Gastrocnemius medialis (tissue), 4 donors: Measurements from ENCODE around the gene TRH. TPM values are rescaled to one million over a fixed set of nuclear protein-coding genes. Genes with fewer than 3 reads are reported as not detected.

ENCODE experiments used
- ATAC-seq, 2 donors: fragments of 150-250 bp; one replicate each; pipeline ENCODE4 v1.9.1; 2016
- DNase-seq, 2 donors: peaks; one replicate each; pipeline ENCODE4 v3.0.0-alpha.2; 2019
- H3K27ac ChIP-seq, 4 donors: fragments of 200-600 bp; sonication (generic); 1 replicate in 1 of 4; 2 replicates in 3 of 4; pipeline ENCODE4 v1.5.1; 2016 to 2018; ENCODE audit warnings: mild to moderate bottlenecking in 2 of 4, moderate library complexity in 1 of 4
- H3K27me3 ChIP-seq, 3 donors: fragments of 200-600 bp; sonication (generic) in 2 of 3; 1 replicate in 1 of 3; 2 replicates in 2 of 3; pipeline versions ENCODE4 v1.5.1 to v1.6.0; 2016 to 2019; ENCODE audit warnings: mild to moderate bottlenecking in 1 of 3, moderate library complexity in 1 of 3
- H3K36me3 ChIP-seq, 2 donors: fragments of 200-600 bp; sonication (generic) in 1 of 2; one replicate each; pipeline ENCODE4 v1.5.1; 2017 to 2018
- H3K4me1 ChIP-seq, 2 donors: fragments of 200-600 bp; sonication (generic) in 1 of 2; one replicate each; pipeline ENCODE4 v1.5.1; 2016 to 2017; ENCODE audit warnings: mild to moderate bottlenecking in 2 of 2
- H3K4me3 ChIP-seq, 4 donors: fragments of 200-600 bp; sonication (generic) in 3 of 4; 1 replicate in 1 of 4; 2 replicates in 3 of 4; pipeline ENCODE4 v1.5.1; 2016 to 2019; ENCODE audit warnings: mild to moderate bottlenecking in 2 of 4
- H3K9me3 ChIP-seq, 3 donors: fragments of 200-600 bp; sonication (generic) in 2 of 3; 1 replicate in 1 of 3; 2 replicates in 2 of 3; pipeline ENCODE4 v1.5.1; 2016 to 2019
- POLR2A ChIP-seq, 2 donors: fragments of 450-650 bp; IDR thresholded peaks; one replicate each; pipeline ENCODE4 v1.6.1; 2017; ENCODE audit warnings: antibody characterized with exemption in 2 of 2, mild to moderate bottlenecking in 2 of 2, moderate library complexity in 2 of 2
- in situ Hi-C, 4 donors: fragments of 200-750 bp; cut with MboI; loops; one replicate each; pipeline versions ENCODE4 v1.15.0 to v1.8.0; 2017; ENCODE audit warnings: low sequenced_read_pairs in 4 of 4
- intact Hi-C: fragments of 100-400 bp; cut with DNase I; formaldehyde crosslinking; loops from one replicate; pipeline ENCODE4 v1.15.1; 2023; ENCODE audit warnings: low total_unique reads
- total RNA-seq, 4 donors: library from RNA; depleted of rRNA; stranded (reverse); fragments of >200 nt; gene quantifications; one replicate each; pipeline versions ENCODE4 v1.1.0 to v1.2.3, GENCODE V29; 2016
- TF ChIP-seq, protein P1 (sequence below), 5 experiments: fragments of 450-650 bp in 3 of 5; fragments of 200-600 bp in 2 of 5; sonication (generic) in 2 of 5; IDR thresholded peaks in 4 of 5; conservative IDR thresholded peaks in 1 of 5; 1 replicate in 4 of 5; 2 replicates in 1 of 5; pipeline ENCODE4 v1.5.1; 2016 to 2019; ENCODE audit warnings: antibody characterized with exemption in 5 of 5, mild to moderate bottlenecking in 3 of 5, moderate library complexity in 3 of 5

TRH gene
- total RNA-seq, 4 donors from 2014 or later: not detected

GRCh38 chr3:129947538-129948240, 26.8 kb upstream of the TRH start:
- H3K9me3 ChIP-seq: no peaks in the 10 kb centered on the region
- intact Hi-C loops: loop anchor here (10.0 kb wide), 1 partner anchor 157 kb away; no protein-coding TSS in a partner anchor
- H3K36me3 ChIP-seq: no peaks in the 10 kb centered on the region
- TF ChIP-seq POLR2A (IDR thresholded peaks at IDR 0.05): no peak
- TF ChIP-seq, protein P1, sequence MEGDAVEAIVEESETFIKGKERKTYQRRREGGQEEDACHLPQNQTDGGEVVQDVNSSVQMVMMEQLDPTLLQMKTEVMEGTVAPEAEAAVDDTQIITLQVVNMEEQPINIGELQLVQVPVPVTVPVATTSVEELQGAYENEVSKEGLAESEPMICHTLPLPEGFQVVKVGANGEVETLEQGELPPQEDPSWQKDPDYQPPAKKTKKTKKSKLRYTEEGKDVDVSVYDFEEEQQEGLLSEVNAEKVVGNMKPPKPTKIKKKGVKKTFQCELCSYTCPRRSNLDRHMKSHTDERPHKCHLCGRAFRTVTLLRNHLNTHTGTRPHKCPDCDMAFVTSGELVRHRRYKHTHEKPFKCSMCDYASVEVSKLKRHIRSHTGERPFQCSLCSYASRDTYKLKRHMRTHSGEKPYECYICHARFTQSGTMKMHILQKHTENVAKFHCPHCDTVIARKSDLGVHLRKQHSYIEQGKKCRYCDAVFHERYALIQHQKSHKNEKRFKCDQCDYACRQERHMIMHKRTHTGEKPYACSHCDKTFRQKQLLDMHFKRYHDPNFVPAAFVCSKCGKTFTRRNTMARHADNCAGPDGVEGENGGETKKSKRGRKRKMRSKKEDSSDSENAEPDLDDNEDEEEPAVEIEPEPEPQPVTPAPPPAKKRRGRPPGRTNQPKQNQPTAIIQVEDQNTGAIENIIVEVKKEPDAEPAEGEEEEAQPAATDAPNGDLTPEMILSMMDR (IDR thresholded peaks at IDR 0.05 in 4 of 5, conservative IDR thresholded peaks at IDR 0.05 in 1 of 5): no peak
- H3K4me3 ChIP-seq: no peak overlapping the region
- in situ Hi-C loops: loop anchor here in 3 of 4 donors (25.0 kb wide), 1 partner anchor 460 kb away; no protein-coding TSS in a partner anchor
- DNase-seq: no peak
- ATAC-seq: no peak
- no peak overlapping the region for H3K27ac ChIP-seq
- H3K4me1 ChIP-seq: no peaks in the 10 kb centered on the region
- H3K27me3 ChIP-seq: peaks cover 0 to 4% (median 0%) of the 10 kb centered on the region in 3 donors

GRCh38 chr3:129950318-129951046, 24.0 kb upstream of the TRH start:
- H3K36me3 ChIP-seq: no peaks in the 10 kb centered on the region
- H3K4me3 ChIP-seq: no peak overlapping the region
- in situ Hi-C loops: no loop called here
- H3K27me3 ChIP-seq: peaks cover 0 to 4% (median 0%) of the 10 kb centered on the region in 3 donors
- intact Hi-C loops: no loop called here
- no peak for DNase-seq
- no peaks in the 10 kb centered on the region for H3K9me3 ChIP-seq
- ATAC-seq: no peak
- TF ChIP-seq, protein P1 (IDR thresholded peaks at IDR 0.05 in 4 of 5, conservative IDR thresholded peaks at IDR 0.05 in 1 of 5): no peak
- no peak for TF ChIP-seq POLR2A (IDR thresholded peaks at IDR 0.05)
- H3K4me1 ChIP-seq: no peaks in the 10 kb centered on the region
- no peak overlapping the region for H3K27ac ChIP-seq

GRCh38 chr3:129952556-129953355, 21.8 kb upstream of the TRH start:
- Histone ChIP-seq H3K9me3 (no peaks in the 10 kb centered on the region), H3K27me3 (no peaks in the 10 kb centered on the region), H3K36me3 (no peaks in the 10 kb centered on the region), H3K27ac (no peak overlapping the region), H3K4me3 (no peak overlapping the region), H3K4me1 (no peaks in the 10 kb centered on the region)
- DNase-seq: no peak
- no peak for TF ChIP-seq POLR2A (IDR thresholded peaks at IDR 0.05)
- TF ChIP-seq, protein P1 (IDR thresholded peaks at IDR 0.05 in 4 of 5, conservative IDR thresholded peaks at IDR 0.05 in 1 of 5): no peak
- intact Hi-C loops: no loop called here
- no peak for ATAC-seq
- in situ Hi-C loops: no loop called here

DNA sequence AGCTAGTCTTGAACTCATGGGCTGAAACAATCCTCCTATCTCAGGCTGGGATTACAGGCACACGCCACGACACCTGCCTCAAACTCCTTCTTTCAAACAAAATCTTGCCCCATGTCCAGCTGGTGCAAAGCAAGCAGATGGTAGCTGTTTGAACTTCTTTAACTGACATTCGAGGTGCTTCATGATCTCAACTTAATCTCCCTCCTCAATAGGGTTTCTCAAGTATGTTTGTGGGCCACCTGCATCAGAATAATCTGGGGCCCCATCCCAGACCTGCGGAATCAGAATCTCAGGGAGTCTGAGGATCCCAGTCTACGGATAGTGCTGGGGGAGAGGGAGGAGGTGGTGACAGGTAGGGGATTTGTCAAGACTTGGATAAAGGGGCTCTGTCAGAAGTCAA, 20.9 kb upstream of the TRH start:
- in situ Hi-C loops: no loop called here
- H3K27me3 ChIP-seq: no peaks in the 10 kb centered on the region
- no peaks in the 10 kb centered on the region for H3K36me3 ChIP-seq
- no peak for DNase-seq
- intact Hi-C loops: no loop called here
- no peak for TF ChIP-seq POLR2A (IDR thresholded peaks at IDR 0.05)
- TF ChIP-seq, protein P1 (IDR thresholded peaks at IDR 0.05 in 4 of 5, conservative IDR thresholded peaks at IDR 0.05 in 1 of 5): no peak
- no peaks in the 10 kb centered on the region for H3K4me1 ChIP-seq
- no peak overlapping the region for H3K27ac ChIP-seq
- no peak for ATAC-seq
- no peak overlapping the region for H3K4me3 ChIP-seq
- H3K9me3 ChIP-seq: no peaks in the 10 kb centered on the region
